ENCODE data around the gene HOXC12. TPM values are rescaled to one million over a fixed set of nuclear protein-coding genes. Genes with fewer than 3 reads are reported as not detected.

Gene HOXC12
- total and polyA plus RNA-seq, 4 donors: not detected

- Histone ChIP-seq H3K9me3 (ENCODE audit: control insufficient read depth in 4 of 4, insufficient read depth in 3 of 4, low read length in 3 of 4) (peaks cover 0 to 12% (median 0%) of the 10 kb centered on the region in 4 donors), H3K9ac (ENCODE audit: insufficient read depth in 1 of 2, low read length in 2 of 2) (no peak overlapping the region), H3K4me1 (ENCODE audit: control insufficient read depth in 5 of 5, insufficient read depth in 5 of 5, low read length in 5 of 5) (peaks cover 0 to 7% (median 4%) of the 10 kb centered on the region in 5 donors), H3K27me3 (ENCODE audit: control insufficient read depth in 3 of 3, insufficient read depth in 3 of 3, low read length in 2 of 3) (peaks cover 30 to 100% (median 98%) of the 10 kb centered on the region in 3 donors), H3K4me3 (no peak overlapping the region), H3K36me3 (ENCODE audit: control insufficient read depth in 4 of 4, insufficient read depth in 4 of 4, low read length in 4 of 4) (no peaks in the 10 kb centered on the region), H3K27ac (ENCODE audit: low read depth in 1 of 2, low read length in 1 of 2) (no peak overlapping the region)
- TF ChIP-seq CTCF (IDR thresholded peaks at IDR 0.05; ENCODE audit: control extremely low read depth, extremely low read depth): no peak
- ATAC-seq (ENCODE audit: insufficient read depth, low FRiP score): no peak
- DNase-seq: no peak
- WGBS, 2 donors: 14 to 18% methylated on average over 24 of the region's 24 CpGs
Measured at GRCh38 chr12:53968214-53969127, 13.8 kb downstream of the HOXC12 start.

- H3K9ac ChIP-seq (ENCODE audit: insufficient read depth in 1 of 2, low read length in 2 of 2): no peak overlapping the region
- peaks cover 0 to 11% (median 7%) of the 10 kb centered on the region in 5 donors for H3K4me1 ChIP-seq (ENCODE audit: control insufficient read depth in 5 of 5, insufficient read depth in 5 of 5, low read length in 5 of 5)
- H3K9me3 ChIP-seq (ENCODE audit: control insufficient read depth in 4 of 4, insufficient read depth in 3 of 4, low read length in 3 of 4): peaks cover 0 to 12% (median 0%) of the 10 kb centered on the region in 4 donors
- peaks cover 35 to 98% (median 88%) of the 10 kb centered on the region in 3 donors for H3K27me3 ChIP-seq (ENCODE audit: control insufficient read depth in 3 of 3, insufficient read depth in 3 of 3, low read length in 2 of 3)
- H3K36me3 ChIP-seq (ENCODE audit: control insufficient read depth in 4 of 4, insufficient read depth in 4 of 4, low read length in 4 of 4): no peaks in the 10 kb centered on the region
- H3K4me3 ChIP-seq: no peak overlapping the region
- no peak for ATAC-seq (ENCODE audit: insufficient read depth, low FRiP score)
- WGBS, 2 donors: 16 to 17% methylated on average over 12 of the region's 12 CpGs
- H3K27ac ChIP-seq (ENCODE audit: low read depth in 1 of 2, low read length in 1 of 2): no peak overlapping the region
- TF ChIP-seq CTCF (IDR thresholded peaks at IDR 0.05; ENCODE audit: control extremely low read depth, extremely low read depth): no peak
- DNase-seq: no peak
Measured at GRCh38 chr12:53969588-53970259, 15.0 kb downstream of the HOXC12 start.

- no peaks in the 10 kb centered on the region for H3K36me3 ChIP-seq (ENCODE audit: control insufficient read depth in 4 of 4, insufficient read depth in 4 of 4, low read length in 4 of 4)
- peaks cover 0 to 13% (median 0%) of the 10 kb centered on the region in 4 donors for H3K9me3 ChIP-seq (ENCODE audit: control insufficient read depth in 4 of 4, insufficient read depth in 3 of 4, low read length in 3 of 4)
- H3K4me3 ChIP-seq: no peak overlapping the region
- peaks cover 35 to 98% (median 85%) of the 10 kb centered on the region in 3 donors for H3K27me3 ChIP-seq (ENCODE audit: control insufficient read depth in 3 of 3, insufficient read depth in 3 of 3, low read length in 2 of 3)
- H3K9ac ChIP-seq (ENCODE audit: insufficient read depth in 1 of 2, low read length in 2 of 2): no peak overlapping the region
- ATAC-seq (ENCODE audit: insufficient read depth, low FRiP score) (no peak), DNase-seq (no peak)
- no peak overlapping the region for H3K27ac ChIP-seq (ENCODE audit: low read depth in 1 of 2, low read length in 1 of 2)
- no peak for TF ChIP-seq CTCF (IDR thresholded peaks at IDR 0.05; ENCODE audit: control extremely low read depth, extremely low read depth)
- 21 to 25% methylated on average over 4 of the region's 4 CpGs for WGBS, 2 donors
- H3K4me1 ChIP-seq (ENCODE audit: control insufficient read depth in 5 of 5, insufficient read depth in 5 of 5, low read length in 5 of 5): peaks cover 0 to 15% (median 7%) of the 10 kb centered on the region in 5 donors
Measured at GRCh38 chr12:53970451-53970850, 15.7 kb downstream of the HOXC12 start.
